Measurements from ENCODE around the gene ARMC6. TPM values are rescaled to one million over a fixed set of nuclear protein-coding genes. Genes with fewer than 3 reads are reported as not detected.
"Not testable (repeated sequence)": the region's sequence is repeated elsewhere in the genome, so short reads cannot be mapped to it uniquely, and the experiment has no call there.

The ARMC6 gene
- total RNA-seq, 4 donors from 2014 or later, result 16.2 to 25.8 (median 20.4) TPM

DNA sequence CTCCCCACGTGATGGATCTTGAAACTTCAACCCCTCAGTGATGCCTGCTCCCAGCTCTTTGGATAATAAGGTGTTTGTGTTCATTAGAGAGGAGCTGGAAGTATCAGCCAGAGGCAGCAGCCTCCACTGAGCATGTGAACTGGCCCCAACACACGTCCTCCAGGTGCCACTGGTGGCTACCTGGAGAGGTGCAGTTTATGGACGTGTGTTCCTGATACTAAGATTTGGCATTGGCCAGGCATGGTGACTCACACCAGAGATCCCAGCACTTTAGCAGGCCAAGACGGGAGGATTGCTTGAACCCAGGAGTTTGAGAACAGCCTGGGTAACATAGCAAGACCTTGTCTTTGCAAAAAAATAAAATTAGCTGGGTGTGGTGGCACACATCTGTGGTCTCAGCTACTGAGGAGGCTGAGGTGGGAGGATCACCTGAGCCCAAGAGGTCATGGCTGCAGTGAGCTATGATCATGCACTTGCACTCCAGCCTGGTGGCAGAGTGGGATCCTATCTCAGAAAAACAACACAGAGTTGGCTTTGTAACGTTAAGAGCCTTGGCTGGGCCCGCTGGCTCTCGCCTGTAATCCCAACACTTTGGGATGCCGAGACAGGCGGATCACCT lies 64.8 kb downstream of the ARMC6 start:
- WGBS, result 90% methylated on average over 9 of the region's 9 CpGs
- intact Hi-C loops (cut with DNase I), result no loop called here

GRCh38 chr19:19098703-19099632 lies 65.6 kb downstream of the ARMC6 start:
- H3K4me1 ChIP-seq, result no peaks in the 10 kb centered on the region
- no peak overlapping the region for H3K4me3 ChIP-seq
- TF ChIP-seq POLR2AphosphoS5 (IDR thresholded peaks at IDR 0.05) (no peak), POLR2A (IDR thresholded peaks at IDR 0.05; ENCODE audit: low read depth) (no peak), EP300 (IDR thresholded peaks at IDR 0.05) (no peak), CTCF (IDR thresholded peaks at IDR 0.05) (no peak)
- intact Hi-C loops (cut with DNase I), result no loop called here
- no peaks in the 10 kb centered on the region for H3K9me3 ChIP-seq
- peaks cover 13 to 71% (median 48%) of the 10 kb centered on the region in 4 donors for H3K36me3 ChIP-seq
- WGBS, result 82% methylated on average over 14 of the region's 18 CpGs
- no peaks in the 10 kb centered on the region for H3K27me3 ChIP-seq
- no peak overlapping the region for H3K27ac ChIP-seq (replicated peaks in 1 of 4)
- DNase-seq (ENCODE audit: extremely low spot score), result no peak

More for the DNA sequence above, 64.8 kb downstream of the ARMC6 start:
- DNase-seq (ENCODE audit: extremely low spot score), result no peak
- Histone ChIP-seq H3K4me3 (no peak overlapping the region), H3K27ac (replicated peaks in 1 of 4) (no peak overlapping the region), H3K27me3 (no peaks in the 10 kb centered on the region), H3K4me1 (no peaks in the 10 kb centered on the region), H3K36me3 (peaks cover 13 to 71% (median 48%) of the 10 kb centered on the region in 4 donors), H3K9me3 (no peaks in the 10 kb centered on the region)
- TF ChIP-seq EP300 (IDR thresholded peaks at IDR 0.05), result no peak
- TF ChIP-seq POLR2AphosphoS5 (IDR thresholded peaks at IDR 0.05), result no peak
- no peak for TF ChIP-seq POLR2A (IDR thresholded peaks at IDR 0.05; ENCODE audit: low read depth)
- no peak for TF ChIP-seq CTCF (IDR thresholded peaks at IDR 0.05)

- Histone ChIP-seq H3K36me3 (peaks cover 13 to 64% (median 43%) of the 10 kb centered on the region in 4 donors), H3K27ac (replicated peaks in 1 of 4) (no peak overlapping the region), H3K27me3 (no peaks in the 10 kb centered on the region), H3K9me3 (no peaks in the 10 kb centered on the region), H3K4me1 (peaks cover 0 to 15% (median 11%) of the 10 kb centered on the region in 4 donors), H3K4me3 (no peak overlapping the region)
- 94% methylated on average over 5 of the region's 8 CpGs for WGBS
- DNase-seq (ENCODE audit: extremely low spot score), result no peak
- TF ChIP-seq CTCF (IDR thresholded peaks at IDR 0.05) (no peak), POLR2AphosphoS5 (IDR thresholded peaks at IDR 0.05) (no peak), EP300 (IDR thresholded peaks at IDR 0.05) (no peak), POLR2A (IDR thresholded peaks at IDR 0.05; ENCODE audit: low read depth) (no peak)
- intact Hi-C loops (cut with DNase I), result no loop called here
Measured at GRCh38 chr19:19101540-19101939, 68.1 kb downstream of the ARMC6 start.

GRCh38 chr19:19102566-19102965 lies 69.2 kb downstream of the ARMC6 start:
- H3K27me3 ChIP-seq; DNase-seq (ENCODE audit: extremely low spot score); H3K4me3 ChIP-seq; intact Hi-C loops (cut with DNase I); H3K27ac ChIP-seq (replicated peaks in 1 of 4); H3K9me3 ChIP-seq: not testable (repeated sequence)
- Histone ChIP-seq H3K36me3 (peaks cover 6 to 55% (median 33%) of the 10 kb centered on the region in 4 donors), H3K4me1 (peaks cover 0 to 15% (median 11%) of the 10 kb centered on the region in 4 donors)
- WGBS, result 94% methylated on average over 10 of the region's 10 CpGs

DNA sequence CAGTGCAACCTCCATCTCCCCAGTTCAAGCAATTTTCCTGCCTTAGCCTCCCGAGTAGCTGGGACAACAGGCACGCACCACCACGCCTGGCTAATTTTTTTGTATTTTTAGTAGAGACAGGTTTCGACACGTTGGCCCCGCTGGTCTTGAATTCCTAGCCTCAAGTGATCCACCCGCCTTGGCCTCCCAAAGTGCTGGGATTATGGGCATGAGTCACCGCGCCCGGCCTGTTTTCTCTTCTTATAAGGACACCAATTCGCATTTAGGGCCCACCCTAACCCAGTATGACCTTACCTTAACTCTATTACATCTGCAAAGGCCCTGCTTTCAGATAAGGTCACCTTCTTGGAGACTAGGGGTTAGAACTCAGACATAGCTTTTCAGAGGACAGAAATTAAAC lies 69.8 kb downstream of the ARMC6 start:
- no peak overlapping the region for H3K4me3 ChIP-seq
- intact Hi-C loops (cut with DNase I), result no loop called here
- H3K4me1 ChIP-seq, result peaks cover 0 to 15% (median 11%) of the 10 kb centered on the region in 4 donors
- no peak for DNase-seq (ENCODE audit: extremely low spot score)
- no peak overlapping the region for H3K27ac ChIP-seq (replicated peaks in 1 of 4)
- H3K27me3 ChIP-seq, result no peaks in the 10 kb centered on the region
- WGBS, result 94% methylated on average over 11 of the region's 11 CpGs
- H3K36me3 ChIP-seq, result peaks cover 5 to 55% (median 30%) of the 10 kb centered on the region in 4 donors
- TF ChIP-seq EP300 (IDR thresholded peaks at IDR 0.05) (no peak), POLR2AphosphoS5 (IDR thresholded peaks at IDR 0.05) (no peak), POLR2A (IDR thresholded peaks at IDR 0.05; ENCODE audit: low read depth) (no peak), CTCF (IDR thresholded peaks at IDR 0.05) (no peak)
- H3K9me3 ChIP-seq, result no peaks in the 10 kb centered on the region
